HFF-Myc (cell line): ENCODE results near the gene RAB20.

Source experiments
- DNase-seq: peaks from one replicate; pipeline ENCODE4 v3.0.0-alpha.2; 2011; ENCODE audit warnings: low read depth; ENCODE audit errors: extremely low read depth
- H3K4me3 ChIP-seq: replicated peaks from 2 replicates; pipeline ENCODE4 v1.5.1; 2011; ENCODE audit warnings: low read depth, mild to moderate bottlenecking, control low read depth, low read length
- CTCF ChIP-seq: IDR thresholded peaks from 2 replicates; pipeline ENCODE4 v1.5.1; 2012; ENCODE audit warnings: mild to moderate bottlenecking, low read depth, low read length, control low read depth; ENCODE audit errors: missing control alignments

RAB20 gene

GRCh38 chr13:110520431-110521295 is 40.9 kb downstream of the RAB20 start:
- H3K4me3 ChIP-seq: no peak overlapping the region
- DNase-seq: no peak
- TF ChIP-seq CTCF: no peak

GRCh38 chr13:110519506-110519905 is 42.0 kb downstream of the RAB20 start:
- DNase-seq: no peak
- H3K4me3 ChIP-seq: no peak overlapping the region
- TF ChIP-seq CTCF: no peak

GRCh38 chr13:110519046-110519445 is 42.5 kb downstream of the RAB20 start:
- H3K4me3 ChIP-seq: no peak overlapping the region
- no peak for TF ChIP-seq CTCF
- DNase-seq: no peak

- no peak for TF ChIP-seq CTCF
- DNase-seq: no peak
- H3K4me3 ChIP-seq: no peak overlapping the region
These were observed 43.0 kb downstream of the RAB20 start for GRCh38 chr13:110518571-110518970.

GRCh38 chr13:110518226-110518525 is 43.3 kb downstream of the RAB20 start:
- DNase-seq: no peak
- H3K4me3 ChIP-seq: no peak overlapping the region
- no peak for TF ChIP-seq CTCF

GRCh38 chr13:110517505-110518225 is 43.9 kb downstream of the RAB20 start:
- TF ChIP-seq CTCF: no peak
- DNase-seq: no peak
- H3K4me3 ChIP-seq: no peak overlapping the region
